Osteocyte (in vitro differentiated cells): ENCODE data around the gene DUSP6. TPM values are rescaled to one million over a fixed set of nuclear protein-coding genes. Genes with fewer than 3 reads are reported as not detected.

Experiments
- DNase-seq: peaks from one replicate; pipeline ENCODE4 v3.0.0; 2021; ENCODE audit warnings: mixed read lengths; ENCODE audit not compliant: unreplicated experiment; ENCODE audit errors: extremely low spot score
- H3K27ac Mint-ChIP-seq: one replicate; pipeline ENCODE4 v1.8.0; 2021; ENCODE audit warnings: mild to moderate bottlenecking, mixed read lengths; ENCODE audit not compliant: unreplicated experiment
- H3K27me3 Mint-ChIP-seq: one replicate; pipeline ENCODE4 v1.8.0; 2021; ENCODE audit warnings: mixed read lengths; ENCODE audit not compliant: unreplicated experiment
- H3K36me3 Mint-ChIP-seq: one replicate; pipeline ENCODE4 v1.8.0; 2021; ENCODE audit warnings: mixed read lengths; ENCODE audit not compliant: unreplicated experiment
- H3K4me1 Mint-ChIP-seq: one replicate; pipeline ENCODE4 v1.8.0; 2021; ENCODE audit warnings: mixed read lengths; ENCODE audit not compliant: unreplicated experiment
- H3K4me3 Mint-ChIP-seq: one replicate; pipeline ENCODE4 v1.8.0; 2021; ENCODE audit warnings: mild to moderate bottlenecking, moderate library complexity, mixed read lengths; ENCODE audit not compliant: unreplicated experiment
- H3K9me3 Mint-ChIP-seq: one replicate; pipeline ENCODE4 v1.8.0; 2021; ENCODE audit warnings: mixed read lengths; ENCODE audit not compliant: unreplicated experiment
- CTCF ChIP-seq: fragments of 200-600 bp; sonication (generic); IDR thresholded peaks from 2 replicates; pipeline ENCODE4 v1.5.0; 2021; ENCODE audit warnings: antibody characterized with exemption, mild to moderate bottlenecking, moderate library complexity
- total RNA-seq: library from RNA; stranded (reverse); gene quantifications from 2 replicates; pipeline ENCODE4 v1.2.1, GENCODE V29; 2021

Gene DUSP6
- total RNA-seq, 1 donor from 2014 or later = 55.1 TPM

GRCh38 chr12:89335452-89336244 lies 16.7 kb downstream of the DUSP6 start:
- peaks cover 5% of the 10 kb centered on the region for H3K9me3 Mint-ChIP-seq
- no peak overlapping the region for H3K4me3 Mint-ChIP-seq
- no peak for TF ChIP-seq CTCF
- no peaks in the 10 kb centered on the region for H3K27me3 Mint-ChIP-seq
- no peaks in the 10 kb centered on the region for H3K36me3 Mint-ChIP-seq
- DNase-seq = no peak
- H3K27ac Mint-ChIP-seq = no peak overlapping the region
- H3K4me1 Mint-ChIP-seq = peaks cover 3% of the 10 kb centered on the region

GRCh38 chr12:89334548-89335169 lies 17.6 kb downstream of the DUSP6 start:
- DNase-seq = no peak
- Mint-ChIP-seq H3K4me1 (peaks cover 3% of the 10 kb centered on the region), H3K27ac (no peak overlapping the region), H3K9me3 (peaks cover 9% of the 10 kb centered on the region), H3K27me3 (no peaks in the 10 kb centered on the region), H3K36me3 (no peaks in the 10 kb centered on the region), H3K4me3 (no peak overlapping the region)
- TF ChIP-seq CTCF = no peak

GRCh38 chr12:89333564-89334252 lies 18.6 kb downstream of the DUSP6 start:
- peaks cover 9% of the 10 kb centered on the region for H3K9me3 Mint-ChIP-seq
- DNase-seq = no peak
- H3K36me3 Mint-ChIP-seq = no peaks in the 10 kb centered on the region
- H3K4me3 Mint-ChIP-seq = no peak overlapping the region
- no peak for TF ChIP-seq CTCF
- H3K27ac Mint-ChIP-seq = no peak overlapping the region
- H3K4me1 Mint-ChIP-seq = peaks cover 3% of the 10 kb centered on the region
- no peaks in the 10 kb centered on the region for H3K27me3 Mint-ChIP-seq

GRCh38 chr12:89328151-89329030 lies 23.9 kb downstream of the DUSP6 start:
- no peak for DNase-seq
- no peak overlapping the region for H3K27ac Mint-ChIP-seq
- H3K9me3 Mint-ChIP-seq = peaks cover 9% of the 10 kb centered on the region
- H3K27me3 Mint-ChIP-seq = no peaks in the 10 kb centered on the region
- no peak overlapping the region for H3K4me3 Mint-ChIP-seq
- TF ChIP-seq CTCF = no peak
- H3K4me1 Mint-ChIP-seq = peaks cover 1% of the 10 kb centered on the region
- H3K36me3 Mint-ChIP-seq = no peaks in the 10 kb centered on the region
